Measurements from ENCODE around the gene RAPSN. TPM values are rescaled to one million over a fixed set of nuclear protein-coding genes. Genes with fewer than 3 reads are reported as not detected.

RAPSN gene
- total RNA-seq, 6 donors from 2014 or later, result 0.30 to 1.1 (median 1.0) TPM; not detected in 3

DNA sequence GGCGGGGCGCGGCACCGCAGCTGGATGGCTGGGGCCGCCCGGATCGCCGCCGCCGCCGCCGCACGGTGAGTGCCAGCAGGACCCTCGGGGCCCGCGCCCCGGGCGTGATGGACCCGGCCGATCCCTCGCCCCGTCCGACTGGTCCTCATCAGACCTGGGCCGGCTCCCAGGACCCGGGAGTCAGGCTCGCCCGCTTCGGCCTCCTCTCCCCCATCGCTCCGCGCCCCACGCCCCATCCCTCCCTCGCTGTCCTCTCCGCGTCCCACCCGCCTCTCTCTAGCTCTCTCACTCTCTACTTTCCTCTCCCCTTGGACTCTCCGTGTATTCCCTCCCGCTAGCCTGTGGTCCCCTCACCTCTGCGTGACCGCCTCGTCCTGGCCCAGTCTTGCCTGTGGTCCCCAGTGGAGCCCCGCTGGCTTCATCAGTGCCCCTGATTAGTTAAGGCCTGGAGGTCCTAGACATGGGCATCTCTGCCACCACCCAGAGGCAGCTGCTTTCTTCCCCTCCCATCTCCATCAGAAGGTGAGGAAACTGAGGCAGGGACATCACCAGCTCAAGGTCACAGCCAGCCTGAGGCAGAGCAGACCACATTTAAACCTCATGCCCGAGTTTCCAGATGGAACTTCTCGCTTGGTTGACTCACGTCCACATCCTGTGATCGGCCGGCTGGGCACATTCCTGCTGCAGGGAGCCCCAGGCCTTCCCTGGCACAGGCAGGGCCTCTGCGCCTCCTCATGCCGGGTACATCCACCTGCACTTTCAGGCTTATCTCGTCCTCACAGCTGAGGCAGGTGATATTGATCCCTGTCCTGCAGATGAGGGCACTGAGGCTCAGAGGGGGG is 40.1 kb downstream of the RAPSN start:
- H3K27me3 ChIP-seq, result no peaks in the 10 kb centered on the region
- DNase-seq (peak; percentile 60 to 64), ATAC-seq (ENCODE audit: low FRiP score in 2 of 2) (peak in 1 of 2 donors; percentile 27)
- TF ChIP-seq POLR2A (IDR thresholded peaks at IDR 0.05) (no peak), POLR2AphosphoS5 (IDR thresholded peaks at IDR 0.05) (peak in 1 of 2 donors; percentile 14), EP300 (IDR thresholded peaks at IDR 0.05) (no peak)
- peaks cover 31 to 41% (median 40%) of the 10 kb centered on the region in 4 donors for H3K4me1 ChIP-seq
- H3K27ac ChIP-seq, result peak overlapping the region; percentile 93 to 95 (median 94)
- peaks cover 0 to 38% (median 12%) of the 10 kb centered on the region in 4 donors for H3K36me3 ChIP-seq
- 7 to 24% methylated on average over 17 to 43 of the region's 50 CpGs for WGBS, 2 donors
- H3K4me3 ChIP-seq, result peak overlapping the region; percentile 57 to 90 (median 62)
- no peaks in the 10 kb centered on the region for H3K9me3 ChIP-seq

DNA sequence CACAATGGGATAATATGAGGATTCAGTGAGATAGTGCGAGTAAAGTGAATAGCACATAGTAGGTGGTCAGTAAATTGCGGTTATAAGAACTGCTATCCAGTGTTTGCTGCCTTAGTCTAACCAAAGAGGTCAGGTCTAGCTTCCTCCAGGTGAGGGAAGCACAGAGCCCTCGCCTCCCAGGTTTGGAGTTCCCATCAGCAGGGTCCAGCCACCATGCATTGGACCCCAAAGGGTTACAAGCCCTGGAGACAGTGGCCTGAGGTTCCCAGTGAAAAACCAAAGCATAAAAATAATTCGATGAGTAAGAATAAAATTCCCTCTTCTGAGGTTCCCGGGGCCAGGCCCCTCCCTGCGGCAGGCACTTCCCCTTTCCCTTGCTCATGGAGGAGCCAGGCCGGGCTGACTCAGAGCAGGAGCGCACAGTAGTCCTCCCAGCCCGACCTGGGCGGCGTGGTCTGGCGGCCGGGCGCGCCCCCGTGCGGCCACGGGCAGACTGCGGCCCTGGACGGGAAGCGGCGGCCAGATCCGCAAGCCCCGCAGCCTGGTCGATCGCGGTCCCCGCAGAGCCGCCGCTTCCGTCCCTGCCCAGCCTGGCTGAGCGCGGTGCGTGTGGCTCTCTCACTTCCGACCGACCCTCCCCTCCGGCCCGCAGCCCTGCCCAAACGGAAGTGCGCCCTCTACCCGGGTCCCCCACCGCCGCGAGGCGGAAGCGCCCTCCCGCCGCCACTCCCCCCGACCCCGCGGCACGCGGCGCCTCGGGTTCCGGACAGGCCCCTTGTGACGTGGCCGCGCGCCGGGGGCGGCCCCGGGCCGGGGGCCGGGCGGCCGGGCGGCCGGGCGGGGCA is 41.0 kb downstream of the RAPSN start, which contains the start of gene SLC39A13:
TSS of gene SLC39A13 (plus strand) at position 845 of the 845 bp plus-strand sequence. CDS start 1,505 bp downstream, outside the sequence.
- Histone ChIP-seq H3K36me3 (peaks cover 0 to 30% (median 4%) of the 10 kb centered on the region in 4 donors), H3K9me3 (no peaks in the 10 kb centered on the region), H3K4me1 (peaks cover 31 to 41% (median 35%) of the 10 kb centered on the region in 4 donors), H3K27ac (peak within 1 kb of the TSS; percentile 93 to 95 (median 94)), H3K4me3 (peak within 1 kb of the TSS; percentile 57 to 90 (median 62)), H3K27me3 (no peaks in the 10 kb centered on the region)
- peak; percentile 95 for ATAC-seq (ENCODE audit: low FRiP score in 2 of 2)
- TF ChIP-seq, protein P1, sequence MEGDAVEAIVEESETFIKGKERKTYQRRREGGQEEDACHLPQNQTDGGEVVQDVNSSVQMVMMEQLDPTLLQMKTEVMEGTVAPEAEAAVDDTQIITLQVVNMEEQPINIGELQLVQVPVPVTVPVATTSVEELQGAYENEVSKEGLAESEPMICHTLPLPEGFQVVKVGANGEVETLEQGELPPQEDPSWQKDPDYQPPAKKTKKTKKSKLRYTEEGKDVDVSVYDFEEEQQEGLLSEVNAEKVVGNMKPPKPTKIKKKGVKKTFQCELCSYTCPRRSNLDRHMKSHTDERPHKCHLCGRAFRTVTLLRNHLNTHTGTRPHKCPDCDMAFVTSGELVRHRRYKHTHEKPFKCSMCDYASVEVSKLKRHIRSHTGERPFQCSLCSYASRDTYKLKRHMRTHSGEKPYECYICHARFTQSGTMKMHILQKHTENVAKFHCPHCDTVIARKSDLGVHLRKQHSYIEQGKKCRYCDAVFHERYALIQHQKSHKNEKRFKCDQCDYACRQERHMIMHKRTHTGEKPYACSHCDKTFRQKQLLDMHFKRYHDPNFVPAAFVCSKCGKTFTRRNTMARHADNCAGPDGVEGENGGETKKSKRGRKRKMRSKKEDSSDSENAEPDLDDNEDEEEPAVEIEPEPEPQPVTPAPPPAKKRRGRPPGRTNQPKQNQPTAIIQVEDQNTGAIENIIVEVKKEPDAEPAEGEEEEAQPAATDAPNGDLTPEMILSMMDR (IDR thresholded peaks at IDR 0.05), result peak; percentile 80 to 100 (median 98)
- TF ChIP-seq EP300 (IDR thresholded peaks at IDR 0.05), result peak in 1 of 4 donors; percentile 61
- peak; percentile 88 to 89 for TF ChIP-seq POLR2AphosphoS5 (IDR thresholded peaks at IDR 0.05)
- TF ChIP-seq POLR2A (IDR thresholded peaks at IDR 0.05), result peak in 3 of 4 donors; percentile 68 to 97 (median 73)
- 2 to 13% methylated on average over 4 to 32 of the region's 70 CpGs for WGBS, 2 donors
- peak; percentile 96 to 99 for DNase-seq

DNA sequence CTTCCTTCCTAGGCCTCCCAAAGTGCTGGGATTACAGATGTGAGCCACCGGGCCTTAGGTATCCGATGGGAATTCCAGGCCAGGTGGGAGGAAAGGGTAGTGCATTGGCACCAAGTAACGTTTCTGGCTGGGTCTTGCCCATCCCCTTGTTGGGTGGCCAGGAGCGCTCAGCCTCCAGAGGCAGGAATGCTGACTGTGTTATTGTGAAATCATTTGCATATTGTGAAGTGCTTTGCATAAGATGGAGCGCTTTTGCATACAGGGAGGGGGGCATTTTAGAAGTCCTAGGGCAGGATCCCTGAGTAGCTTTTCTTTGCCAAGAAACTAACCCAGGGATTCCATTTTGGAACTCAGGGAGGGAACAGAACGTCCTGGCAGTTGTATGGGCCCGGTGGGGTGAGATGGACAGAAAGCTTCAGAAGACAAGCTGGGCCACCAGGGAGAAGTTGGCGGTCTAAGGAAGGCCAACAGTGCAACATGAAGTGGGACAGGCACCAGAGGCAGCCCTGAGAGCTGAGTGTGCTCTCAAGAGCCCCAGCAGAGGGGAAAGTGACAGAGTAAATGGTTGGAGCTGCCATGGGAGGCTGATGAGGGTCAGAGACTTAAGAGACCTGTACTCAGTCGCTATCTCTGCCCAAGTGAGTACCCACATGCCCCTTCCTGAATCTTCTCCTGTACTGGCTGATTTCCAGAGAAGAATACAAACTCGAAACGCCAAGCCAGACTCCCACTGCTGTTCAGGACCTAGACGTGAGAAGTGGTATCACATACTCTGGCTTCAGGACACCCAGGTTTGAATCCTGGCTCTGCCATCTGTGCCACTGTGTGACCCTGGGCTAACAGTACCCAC is 41.8 kb downstream of the RAPSN start:
- no peak for ATAC-seq (ENCODE audit: low FRiP score in 2 of 2)
- WGBS, 2 donors, result 46 to 50% methylated on average over 11 to 12 of the region's 12 CpGs

DNA sequence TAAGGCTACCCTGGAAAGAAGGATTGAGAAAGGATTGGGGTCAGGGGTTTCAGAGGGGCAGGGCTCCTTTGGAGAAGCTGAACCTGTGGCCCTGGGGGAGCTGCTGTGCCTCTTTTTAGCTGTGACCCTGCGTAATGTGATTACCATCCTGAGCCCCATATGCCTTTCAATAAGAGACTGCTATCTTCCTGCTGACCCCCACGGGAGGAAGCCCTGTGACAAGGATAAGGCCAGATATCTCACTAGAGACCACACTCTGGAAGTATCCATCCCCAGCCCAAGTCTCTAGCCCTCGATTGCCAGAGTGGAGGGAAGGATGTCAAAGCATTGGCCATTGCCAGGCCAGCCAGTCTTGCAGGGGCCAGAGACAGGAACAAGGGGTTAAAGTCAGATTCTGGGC is 45.4 kb downstream of the RAPSN start:
- H3K9me3 ChIP-seq, result no peaks in the 10 kb centered on the region
- no peaks in the 10 kb centered on the region for H3K36me3 ChIP-seq
- no peak overlapping the region for H3K4me3 ChIP-seq
- no peaks in the 10 kb centered on the region for H3K27me3 ChIP-seq
- no peak for ATAC-seq (ENCODE audit: low FRiP score in 2 of 2)
- TF ChIP-seq, protein P1 (IDR thresholded peaks at IDR 0.05), result no peak
- TF ChIP-seq EP300 (IDR thresholded peaks at IDR 0.05) (no peak), POLR2A (IDR thresholded peaks at IDR 0.05) (no peak), POLR2AphosphoS5 (IDR thresholded peaks at IDR 0.05) (no peak)
- peak overlapping the region in 1 of 4 donors; percentile 40 for H3K27ac ChIP-seq
- H3K4me1 ChIP-seq, result peaks cover 24 to 32% (median 27%) of the 10 kb centered on the region in 4 donors
- WGBS, 2 donors, result 84 to 93% methylated on average over 2 to 3 of the region's 3 CpGs
- no peak for DNase-seq

More for the DNA sequence above, 41.8 kb downstream of the RAPSN start:
- no peak for DNase-seq
- Histone ChIP-seq H3K27ac (peak overlapping the region; percentile 93 to 95 (median 94)), H3K4me3 (peak overlapping the region; percentile 42 to 90 (median 62)), H3K36me3 (peaks cover 0 to 23% (median 4%) of the 10 kb centered on the region in 4 donors), H3K4me1 (peaks cover 31 to 39% (median 34%) of the 10 kb centered on the region in 4 donors), H3K9me3 (no peaks in the 10 kb centered on the region), H3K27me3 (no peaks in the 10 kb centered on the region)
- TF ChIP-seq POLR2A (IDR thresholded peaks at IDR 0.05) (no peak), POLR2AphosphoS5 (IDR thresholded peaks at IDR 0.05) (peak in 1 of 2 donors; percentile 71), EP300 (IDR thresholded peaks at IDR 0.05) (no peak)
- TF ChIP-seq, protein P1 (IDR thresholded peaks at IDR 0.05), result peak in 3 of 6 experiments; percentile 11 to 44 (median 40)

Data from upper lobe of left lung (tissue), 6 donors.